Occipital lobe (tissue), 2 donors: ENCODE results near the gene SPRR2A. TPM values are rescaled to one million over a fixed set of nuclear protein-coding genes. Genes with fewer than 3 reads are reported as not detected.
"Not testable (repeated sequence)": the region's sequence is repeated elsewhere in the genome, so short reads cannot be mapped to it uniquely, and the experiment has no call there.

Source experiments
- DNase-seq: peaks from one replicate; lab custom pipeline; 2025; lab: John Stamatoyannopoulos, UW
- total RNA-seq: library from RNA; depleted of rRNA; stranded (reverse); fragments of >200 nt; gene quantifications from one replicate; pipeline ENCODE4 v1.2.3, GENCODE V29; 2014

Gene SPRR2A
- total RNA-seq = not detected

DNA sequence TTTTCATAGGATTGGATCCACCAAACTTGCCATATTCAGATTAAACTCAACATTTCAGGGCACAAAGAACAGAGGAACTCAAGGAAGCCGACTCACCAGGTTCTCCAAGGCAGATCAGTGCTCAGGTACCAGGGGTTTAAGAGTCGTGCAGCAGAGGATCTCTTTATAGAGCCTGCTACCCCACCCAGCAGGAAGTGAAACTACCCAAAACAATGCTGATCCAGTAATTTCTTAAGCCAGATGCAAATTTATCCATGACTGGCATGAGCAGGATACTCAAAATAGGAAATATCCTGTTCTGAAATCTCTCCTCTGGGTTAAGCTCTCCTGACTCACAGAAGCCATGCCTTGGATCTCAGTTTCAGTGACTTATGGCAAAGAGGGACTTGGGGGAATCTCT, at the start of gene SPRR2A:
SPRR2A (minus strand) TSS at position 138 of the 400 bp plus-strand sequence. CDS start 777 bp downstream, outside the sequence.
- DNase-seq = no peak

DNA sequence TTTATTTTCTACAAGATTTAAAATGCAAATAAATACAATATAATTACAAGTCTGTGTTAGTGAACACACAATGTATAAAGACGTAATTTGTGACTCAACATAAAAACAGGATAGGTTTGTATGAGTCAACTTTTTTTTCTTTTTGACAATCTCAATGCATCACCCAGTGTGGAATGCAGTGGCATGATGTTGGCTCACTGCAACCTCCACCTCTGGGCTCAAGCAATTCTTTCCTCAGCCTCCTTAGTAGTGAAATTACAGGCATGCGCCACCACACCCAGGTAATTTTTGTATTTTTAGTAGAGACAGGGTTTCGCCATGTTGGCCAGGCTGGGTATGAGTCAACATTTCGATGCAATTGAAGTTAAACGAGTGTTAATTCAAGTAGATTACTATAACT, 42.9 kb upstream of the SPRR2A start:
- DNase-seq = no peak

GRCh38 chr1:153099461-153100045, 42.2 kb upstream of the SPRR2A start:
- DNase-seq = no peak

- DNase-seq = no peak
These were observed 38.5 kb upstream of the SPRR2A start for GRCh38 chr1:153095764-153096163.

- no peak for DNase-seq
These were observed 37.1 kb upstream of the SPRR2A start, which contains the start of gene SPRR2E for GRCh38 chr1:153094426-153094825. Gene SPRR2E, minus strand, starts transcription at chr1:153094526. Its CDS starts 775 bp downstream, at chr1:153093751.

- DNase-seq = no peak
These were observed 30.3 kb upstream of the SPRR2A start for GRCh38 chr1:153087652-153088051.

DNA sequence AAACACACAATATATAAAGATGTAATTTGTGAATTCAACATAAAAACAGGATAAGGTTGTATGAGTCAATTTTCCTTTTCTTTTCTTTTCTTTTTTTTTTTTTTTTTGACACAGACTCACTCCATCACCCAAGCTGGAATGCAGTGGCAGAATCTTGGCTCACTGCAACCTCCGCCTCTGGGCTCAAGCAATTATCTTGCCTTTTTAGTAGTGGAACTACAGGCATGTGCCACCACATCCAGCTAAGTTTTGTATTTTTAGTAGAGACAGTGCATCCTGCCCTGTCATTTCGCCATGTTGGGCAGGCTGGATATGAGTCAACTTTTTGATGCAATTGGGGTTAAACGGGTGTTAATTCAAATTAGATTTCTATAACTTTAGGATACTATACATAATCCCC, 24.4 kb upstream of the SPRR2A start:
- DNase-seq = no peak

- no peak for DNase-seq
These were observed 15.8 kb upstream of the SPRR2A start for GRCh38 chr1:153072806-153073726.

DNA sequence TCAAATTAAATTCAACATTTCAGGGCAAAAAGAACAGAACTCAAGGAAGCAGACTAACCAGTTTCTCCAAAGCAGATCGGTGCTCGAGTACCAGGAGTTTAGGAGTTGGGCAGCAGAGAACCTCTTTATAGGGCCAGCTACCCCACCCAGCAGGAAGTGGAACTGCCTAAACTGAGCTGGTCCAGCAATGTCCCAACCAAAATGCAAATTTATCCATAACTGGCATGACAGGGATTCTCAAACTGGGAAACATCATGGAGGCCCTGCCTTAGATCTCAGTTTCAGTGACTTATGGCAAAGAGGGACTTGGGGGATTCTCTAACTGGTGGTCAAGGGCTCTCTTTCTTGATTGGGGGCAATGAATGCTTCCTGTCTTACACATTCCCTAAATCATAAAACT, 14.2 kb upstream of the SPRR2A start, which contains the start of gene SPRR2B:
SPRR2B (minus strand) TSS at position 101 of the 400 bp plus-strand sequence. CDS start 772 bp downstream, outside the sequence.
- no peak for DNase-seq

- no peak for DNase-seq
These were observed 12.9 kb upstream of the SPRR2A start for GRCh38 chr1:153070243-153070642.

GRCh38 chr1:153058826-153059784, 1.8 kb upstream of the SPRR2A start:
- no peak for DNase-seq

DNA sequence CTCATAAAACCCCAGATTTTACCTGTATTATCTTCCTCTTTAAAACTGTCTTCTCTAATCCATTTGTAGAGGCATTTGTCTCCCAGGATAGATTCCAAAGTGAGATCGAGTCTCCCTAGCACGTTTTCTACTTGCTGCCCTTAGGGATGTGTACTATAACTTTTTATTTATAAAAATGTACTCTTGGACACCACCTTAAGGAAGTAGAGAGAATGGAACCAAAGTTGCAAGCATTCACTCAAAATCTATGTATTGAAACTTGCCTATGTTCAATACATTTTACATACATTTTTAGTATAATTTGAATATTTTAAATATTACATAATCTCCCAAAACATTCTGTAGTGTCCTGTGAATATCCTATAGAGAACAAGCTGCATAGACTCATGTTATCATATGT, 842 bp upstream of the SPRR2A start:
- DNase-seq = no peak

DNA sequence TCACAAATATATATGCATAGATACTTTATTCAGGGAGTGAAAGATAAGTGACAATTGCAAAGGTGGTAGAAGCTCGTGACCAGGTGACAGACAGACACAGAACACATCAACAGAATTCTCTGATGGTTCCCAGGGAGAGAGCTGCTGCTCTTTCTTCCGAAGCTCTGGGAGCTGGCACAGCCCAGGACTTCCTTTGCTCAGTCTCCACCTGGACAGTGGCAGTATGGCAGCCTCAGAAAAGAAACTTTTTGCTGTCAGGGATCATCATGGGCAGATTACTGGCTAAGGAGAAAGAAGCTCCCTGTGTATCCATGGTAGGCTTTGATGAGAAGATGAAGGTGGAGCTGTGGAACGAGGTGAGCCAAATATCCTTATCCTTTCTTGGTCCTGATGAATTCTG, 1.2 kb downstream of the SPRR2A start:
- DNase-seq = not testable (repeated sequence)

- no peak for DNase-seq
These were observed 8.1 kb downstream of the SPRR2A start for GRCh38 chr1:153049211-153049610.

DNA sequence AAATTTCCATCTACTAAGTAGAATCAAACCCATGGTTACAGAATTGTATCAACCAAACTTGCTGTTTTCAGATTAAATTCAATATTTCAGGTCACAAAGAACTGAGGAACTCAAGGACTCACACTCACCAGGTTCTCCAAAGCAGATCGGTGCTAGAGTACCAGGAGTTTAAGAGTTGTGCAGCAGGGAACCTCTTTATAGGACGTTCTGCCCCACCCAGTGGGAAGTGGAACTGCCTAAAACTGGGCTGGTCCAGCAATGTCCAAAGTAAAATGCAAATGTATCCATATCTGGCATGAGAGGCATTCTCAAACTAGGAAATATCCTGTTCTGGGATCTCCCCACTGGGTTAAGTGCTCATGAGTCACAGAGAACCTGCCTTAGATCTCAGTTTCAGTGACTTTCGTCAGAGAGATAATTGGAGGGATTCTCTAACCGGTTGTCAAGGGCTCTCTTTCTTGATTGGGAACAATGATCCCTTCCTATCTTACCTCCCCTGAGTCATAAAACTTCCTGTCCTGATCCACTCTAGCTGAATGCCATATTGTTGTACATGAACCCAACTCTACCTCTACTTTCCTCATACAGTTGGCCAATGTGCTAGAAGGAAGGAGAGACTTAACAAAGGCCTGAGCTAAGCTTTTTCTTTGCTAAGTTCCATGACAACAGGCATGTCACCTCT, 16.2 kb downstream of the SPRR2A start, which contains the start of gene SPRR2D:
SPRR2D (minus strand) TSS at position 171 of the 682 bp plus-strand sequence. CDS start 774 bp downstream, outside the sequence.
- no peak for DNase-seq

DNA sequence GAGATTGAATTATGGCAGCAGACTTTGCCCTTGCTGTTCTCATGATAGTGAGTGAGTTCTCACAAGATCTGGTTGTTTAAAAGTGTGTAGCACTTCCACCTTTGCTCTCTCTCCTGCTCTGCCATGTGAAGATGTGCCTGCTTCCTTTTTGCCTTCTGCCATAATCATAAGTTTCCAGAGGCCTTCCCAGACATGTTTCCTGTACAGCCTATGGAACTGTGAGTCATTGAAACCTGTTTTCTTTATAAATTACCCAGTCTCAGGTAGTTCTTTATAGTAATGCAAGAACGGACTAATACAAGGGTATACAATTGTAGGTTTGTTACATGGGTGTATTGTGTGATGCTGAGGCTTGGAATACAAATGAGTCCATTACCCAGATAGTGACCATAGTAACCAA, 22.1 kb downstream of the SPRR2A start:
- no peak for DNase-seq

DNA sequence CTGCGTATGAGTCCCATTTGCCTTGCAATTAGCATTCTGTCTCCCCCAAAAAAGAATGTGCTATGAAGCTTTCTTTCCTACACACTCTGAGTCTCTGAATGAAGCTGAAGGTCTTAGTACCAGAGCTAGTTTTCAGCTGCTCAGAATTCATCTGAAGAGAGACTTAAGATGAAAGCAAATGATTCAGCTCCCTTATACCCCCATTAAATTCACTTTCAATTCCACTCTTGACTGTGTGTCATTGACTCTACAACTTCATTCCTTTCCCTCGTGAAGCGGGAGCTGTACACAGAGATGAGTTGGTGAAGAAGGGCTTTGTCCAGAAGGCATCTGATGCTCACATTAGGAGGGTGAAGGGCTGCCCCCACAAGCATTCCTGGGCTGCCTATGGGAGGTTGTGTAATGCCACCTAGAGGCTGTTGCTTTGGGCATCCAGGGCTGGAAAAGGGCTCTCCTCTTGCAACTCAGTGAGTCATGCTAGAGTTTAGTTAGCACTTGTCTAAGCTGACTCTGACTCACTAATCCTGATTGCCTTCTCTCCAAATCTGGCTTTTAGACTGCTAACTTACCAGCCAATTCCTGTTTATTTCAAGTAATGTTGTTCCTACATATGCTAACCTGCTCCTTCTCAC, 24.5 kb downstream of the SPRR2A start:
- peak; percentile 10 for DNase-seq

- no peak for DNase-seq
These were observed 25.2 kb downstream of the SPRR2A start for GRCh38 chr1:153032073-153032472.

DNA sequence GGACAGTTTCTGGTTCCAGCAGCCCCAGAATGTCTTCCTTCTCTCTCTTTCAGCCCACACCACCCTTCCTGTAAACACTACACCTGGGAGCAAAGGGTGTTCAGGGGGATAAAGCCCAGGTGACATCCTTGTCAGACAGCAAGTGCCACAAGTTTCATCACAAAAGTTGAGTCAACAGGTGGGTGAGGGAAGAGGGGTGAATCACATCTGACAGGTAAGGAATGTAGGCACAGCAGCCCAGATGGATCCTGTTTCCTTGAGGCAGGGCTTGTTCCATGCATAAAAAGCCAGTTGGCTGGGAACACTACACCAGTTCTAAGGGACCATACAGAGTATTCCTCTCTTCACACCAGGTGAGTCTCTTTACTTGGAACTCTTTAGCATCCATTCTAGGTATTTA, 26.4 kb downstream of the SPRR2A start, which contains the start of gene SPRR1B:
SPRR1B (plus strand) TSS at position 309 of the 400 bp plus-strand sequence. CDS start 1,143 bp downstream, outside the sequence.
- no peak for DNase-seq

GRCh38 chr1:153028766-153029165, 28.5 kb downstream of the SPRR2A start:
- DNase-seq = no peak
